MG63 (cell line): Measurements from ENCODE around the gene LST1. TPM values are rescaled to one million over a fixed set of nuclear protein-coding genes. Genes with fewer than 3 reads are reported as not detected.

Experiments
- total RNA-seq: library from RNA; depleted of rRNA; stranded (reverse); fragments of >200 nt; shearing (Covaris generic); gene quantifications from 2 replicates; pipeline ENCODE4 v1.2.3, GENCODE V29; 2014; ENCODE audit warnings: low replicate concordance; rRNA removed

The LST1 gene
- total RNA-seq, 1 experiment from 2014 or later: not detected

Other genes with a start within 250 kb of the LST1 start
- gene HLA-B, start 229.1 kb upstream of the LST1 start, total RNA-seq: 35.3 and 69.1 TPM in 2 replicates
- gene MICA, start 182.7 kb upstream of the LST1 start, total RNA-seq: 15.9 and 31.0 TPM in 2 replicates
- gene MICB, start 88.1 kb upstream of the LST1 start, total RNA-seq: 13.1 and 17.6 TPM in 2 replicates
- gene MCCD1, start 57.3 kb upstream of the LST1 start, total RNA-seq: not detected in 2 replicates
- 389 and 536 TPM in 2 replicates for gene DDX39B, start 44.3 kb upstream of the LST1 start, total RNA-seq
- gene ATP6V1G2, start 39.7 kb upstream of the LST1 start, total RNA-seq: 2.1 and 3.4 TPM in 2 replicates
- gene NFKBIL1, start 38.7 kb upstream of the LST1 start, total RNA-seq: 19.7 and 29.3 TPM in 2 replicates
- not detected in 2 replicates for gene LTA, start 14.0 kb upstream of the LST1 start, total RNA-seq
- gene TNF, start 10.7 kb upstream of the LST1 start, total RNA-seq: not detected in 2 replicates
- not detected in 2 replicates for gene LTB, start 3.9 kb upstream of the LST1 start, total RNA-seq
- gene NCR3, start 6.7 kb downstream of the LST1 start, total RNA-seq: not detected in 2 replicates
- gene AIF1, start 29.0 kb downstream of the LST1 start, total RNA-seq: not detected in 2 replicates
- 17.1 and 18.2 TPM in 2 replicates for gene PRRC2A, start 34.4 kb downstream of the LST1 start, total RNA-seq
- 82.2 and 194 TPM in 2 replicates for gene BAG6, start 66.4 kb downstream of the LST1 start, total RNA-seq
- 0.56 TPM in 1 of 2 replicates, not detected in the other for gene APOM, start 69.6 kb downstream of the LST1 start, total RNA-seq
- gene C6orf47, start 74.5 kb downstream of the LST1 start, total RNA-seq: 5.9 and 6.5 TPM in 2 replicates
- 21.4 and 24.2 TPM in 2 replicates for gene GPANK1, start 78.7 kb downstream of the LST1 start, total RNA-seq
- 88.8 and 99.8 TPM in 2 replicates for gene CSNK2B, start 79.8 kb downstream of the LST1 start, total RNA-seq
- 0.42 and 1.1 TPM in 2 replicates for gene LY6G5B, start 83.7 kb downstream of the LST1 start, total RNA-seq
- gene LY6G5C, start 94.8 kb downstream of the LST1 start, total RNA-seq: not detected in 2 replicates
- 19.4 and 43.4 TPM in 2 replicates for gene ABHD16A, start 117.0 kb downstream of the LST1 start, total RNA-seq
- gene LY6G6F, start 120.6 kb downstream of the LST1 start, total RNA-seq: not detected in 2 replicates
- gene LY6G6D, start 129.1 kb downstream of the LST1 start, total RNA-seq: not detected in 2 replicates
- gene LY6G6C, start 135.5 kb downstream of the LST1 start, total RNA-seq: not detected in 2 replicates
- gene MPIG6B, start 137.1 kb downstream of the LST1 start, total RNA-seq: not detected in 2 replicates
- 24.6 and 31.9 TPM in 2 replicates for gene DDAH2, start 143.0 kb downstream of the LST1 start, total RNA-seq
- gene CLIC1, start 150.3 kb downstream of the LST1 start, total RNA-seq: 571 and 764 TPM in 2 replicates
- gene MSH5, start 153.7 kb downstream of the LST1 start, total RNA-seq: 3.1 and 6.3 TPM in 2 replicates
- gene SAPCD1, start 176.4 kb downstream of the LST1 start, total RNA-seq: 2.5 TPM in 1 of 2 replicates, not detected in the other
- 0.13 and 0.84 TPM in 2 replicates for gene VWA7, start 191.1 kb downstream of the LST1 start, total RNA-seq
- gene VARS1, start 209.5 kb downstream of the LST1 start, total RNA-seq: 58.8 and 107 TPM in 2 replicates
- 57.0 and 58.4 TPM in 2 replicates for gene LSM2, start 220.7 kb downstream of the LST1 start, total RNA-seq
- gene HSPA1L, start 229.0 kb downstream of the LST1 start, total RNA-seq: 0.33 and 0.39 TPM in 2 replicates
- 32.5 and 71.8 TPM in 2 replicates for gene HSPA1A, start 229.3 kb downstream of the LST1 start, total RNA-seq
- gene HSPA1B, start 241.5 kb downstream of the LST1 start, total RNA-seq: 48.7 and 72.1 TPM in 2 replicates